ENCODE data around the gene SALL1.

DNA sequence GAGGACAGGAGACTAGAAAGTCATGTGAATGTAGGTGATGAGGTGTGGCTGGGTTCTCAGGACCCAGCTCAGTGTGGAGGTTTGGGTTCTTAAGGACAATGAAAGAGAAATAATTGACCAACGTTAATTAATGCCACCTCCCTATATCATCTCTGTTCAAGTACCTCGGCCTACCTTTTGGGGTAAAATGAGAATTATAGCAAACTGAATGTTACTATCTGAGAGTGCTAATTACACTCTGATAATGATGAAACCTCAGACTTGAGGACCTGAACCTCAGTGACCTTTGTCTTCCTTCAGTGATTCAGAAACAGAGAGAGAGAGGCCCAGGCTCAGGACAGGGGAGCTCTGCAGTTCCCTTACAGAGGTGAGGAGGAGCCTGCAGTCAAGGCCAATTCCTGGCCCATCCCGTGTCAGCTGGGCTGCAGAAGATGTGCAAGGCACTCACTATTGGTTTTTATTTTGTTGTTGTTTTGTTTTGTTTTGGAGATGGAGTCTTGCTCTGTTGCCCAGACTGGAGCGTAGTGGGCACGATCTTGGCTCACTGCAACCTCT lies 57.3 kb downstream of the SALL1 start:
- TF ChIP-seq, protein P1, sequence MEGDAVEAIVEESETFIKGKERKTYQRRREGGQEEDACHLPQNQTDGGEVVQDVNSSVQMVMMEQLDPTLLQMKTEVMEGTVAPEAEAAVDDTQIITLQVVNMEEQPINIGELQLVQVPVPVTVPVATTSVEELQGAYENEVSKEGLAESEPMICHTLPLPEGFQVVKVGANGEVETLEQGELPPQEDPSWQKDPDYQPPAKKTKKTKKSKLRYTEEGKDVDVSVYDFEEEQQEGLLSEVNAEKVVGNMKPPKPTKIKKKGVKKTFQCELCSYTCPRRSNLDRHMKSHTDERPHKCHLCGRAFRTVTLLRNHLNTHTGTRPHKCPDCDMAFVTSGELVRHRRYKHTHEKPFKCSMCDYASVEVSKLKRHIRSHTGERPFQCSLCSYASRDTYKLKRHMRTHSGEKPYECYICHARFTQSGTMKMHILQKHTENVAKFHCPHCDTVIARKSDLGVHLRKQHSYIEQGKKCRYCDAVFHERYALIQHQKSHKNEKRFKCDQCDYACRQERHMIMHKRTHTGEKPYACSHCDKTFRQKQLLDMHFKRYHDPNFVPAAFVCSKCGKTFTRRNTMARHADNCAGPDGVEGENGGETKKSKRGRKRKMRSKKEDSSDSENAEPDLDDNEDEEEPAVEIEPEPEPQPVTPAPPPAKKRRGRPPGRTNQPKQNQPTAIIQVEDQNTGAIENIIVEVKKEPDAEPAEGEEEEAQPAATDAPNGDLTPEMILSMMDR (IDR thresholded peaks at IDR 0.05; ENCODE audit: low read depth, low read length, poor library complexity, severe bottlenecking): no peak
- TF ChIP-seq EZH2phosphoT487 (IDR thresholded peaks at IDR 0.05; ENCODE audit: borderline replicate concordance, low read length): no peak
